ENCODE results near the gene GFPT1.

- TF ChIP-seq CTCF (IDR thresholded peaks at IDR 0.05) (no peak), POLR2A (IDR thresholded peaks at IDR 0.05) (no peak)
These were observed 82.4 kb downstream of the GFPT1 start for GRCh38 chr2:69304656-69305055.
